ENCODE results near the gene DUSP1.

DNA sequence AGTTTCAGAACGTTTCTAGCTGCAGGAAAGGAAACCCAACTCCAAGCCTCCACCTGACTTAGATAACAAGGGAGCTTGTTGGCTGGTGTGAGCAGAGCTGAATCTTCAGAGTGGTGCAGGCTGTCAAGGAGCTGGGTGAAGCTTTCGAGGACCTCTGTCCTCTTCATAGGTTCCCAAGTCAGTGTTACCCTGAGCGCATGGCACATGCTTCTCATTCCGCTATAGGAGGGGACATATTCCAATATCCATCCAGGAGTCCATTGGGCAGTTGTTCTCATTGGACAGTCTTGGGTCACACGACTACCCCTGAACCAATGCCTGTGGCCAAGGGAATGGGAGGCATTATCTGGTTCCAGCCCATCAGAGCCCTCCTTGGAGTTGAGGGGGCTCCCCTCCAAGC, 50.3 kb downstream of the DUSP1 start:
- TF ChIP-seq, protein P1, sequence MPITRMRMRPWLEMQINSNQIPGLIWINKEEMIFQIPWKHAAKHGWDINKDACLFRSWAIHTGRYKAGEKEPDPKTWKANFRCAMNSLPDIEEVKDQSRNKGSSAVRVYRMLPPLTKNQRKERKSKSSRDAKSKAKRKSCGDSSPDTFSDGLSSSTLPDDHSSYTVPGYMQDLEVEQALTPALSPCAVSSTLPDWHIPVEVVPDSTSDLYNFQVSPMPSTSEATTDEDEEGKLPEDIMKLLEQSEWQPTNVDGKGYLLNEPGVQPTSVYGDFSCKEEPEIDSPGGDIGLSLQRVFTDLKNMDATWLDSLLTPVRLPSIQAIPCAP (CRISPR knock-in tag; IDR thresholded peaks at IDR 0.05; ENCODE audit: borderline replicate concordance): no peak
- TF ChIP-seq CEBPB (tag; IDR thresholded peaks at IDR 0.05) (no peak), U2AF1 (optimal IDR thresholded peaks at IDR 0.05; ENCODE audit: low read depth, low read length) (no peak), RBM17 (IDR thresholded peaks at IDR 0.05; ENCODE audit: borderline replicate concordance, low read depth, low read length) (no peak), TAF1 (IDR thresholded peaks at IDR 0.05; ENCODE audit: control insufficient read depth, extremely low read depth, insufficient read depth, low read length, severe bottlenecking) (no peak), EWSR1 (IDR thresholded peaks at IDR 0.05; ENCODE audit: borderline replicate concordance, low read depth, partially characterized antibody) (no peak)
